ENCODE data around the gene RPGRIP1L.

GRCh38 chr16:53632526-53632925, 71.1 kb downstream of the RPGRIP1L start:
- TF ChIP-seq EP300 (IDR thresholded peaks at IDR 0.05) (no peak), CTCF (IDR thresholded peaks at IDR 0.05) (no peak)

All from tibial nerve (tissue), 4 donors.